Left ventricle myocardium inferior (tissue), 1 donor: ENCODE results near the gene CLTCL1. TPM values are rescaled to one million over a fixed set of nuclear protein-coding genes. Genes with fewer than 3 reads are reported as not detected.

ENCODE experiments used
- DNase-seq: peaks from one replicate; pipeline ENCODE4 v3.0.0-alpha.2; 2020
- H3K27ac ChIP-seq: fragments of 200-600 bp; replicated peaks from 2 replicates; pipeline ENCODE4 v1.8.0; 2021
- H3K27me3 ChIP-seq: fragments of 200-600 bp; 2 replicates; pipeline ENCODE4 v1.8.0; 2021; ENCODE audit warnings: low read depth
- H3K36me3 ChIP-seq: fragments of 200-600 bp; 2 replicates; pipeline ENCODE4 v1.8.0; 2021
- H3K4me1 ChIP-seq: fragments of 200-600 bp; 2 replicates; pipeline ENCODE4 v1.8.0; 2021
- H3K4me3 ChIP-seq: fragments of 200-600 bp; 2 replicates; pipeline ENCODE4 v1.8.0; 2021; ENCODE audit warnings: mild to moderate bottlenecking, moderate library complexity
- H3K9me3 ChIP-seq: fragments of 200-600 bp; replicated peaks from 2 replicates; pipeline ENCODE4 v1.8.0; 2021
- intact Hi-C: fragments of 100-400 bp; cut with micrococcal nuclease; formaldehyde crosslinking; loops from one replicate; pipeline ENCODE4 v1.11.0; 2022
- total RNA-seq: library from RNA; stranded (reverse); fragmentation: NEBNext Ultra II Directional; extraction: Animal tissue kit (Norgen Biotek cat#: 25700); gene quantifications from one replicate; pipeline ENCODE4 v1.2.1, GENCODE V29; 2021
- TF ChIP-seq, protein P1 (sequence below): fragments of 200-600 bp; IDR thresholded peaks from 2 replicates; pipeline ENCODE4 v1.8.0; 2021; ENCODE audit warnings: antibody characterized with exemption, mild to moderate bottlenecking, borderline replicate concordance
- donor health status: DM: no; HTN: yes; CAD: no; lungs with severe emphysema.

Gene CLTCL1
- total RNA-seq, 1 donor from 2014 or later = 9.4 TPM

- TF ChIP-seq, protein P1, sequence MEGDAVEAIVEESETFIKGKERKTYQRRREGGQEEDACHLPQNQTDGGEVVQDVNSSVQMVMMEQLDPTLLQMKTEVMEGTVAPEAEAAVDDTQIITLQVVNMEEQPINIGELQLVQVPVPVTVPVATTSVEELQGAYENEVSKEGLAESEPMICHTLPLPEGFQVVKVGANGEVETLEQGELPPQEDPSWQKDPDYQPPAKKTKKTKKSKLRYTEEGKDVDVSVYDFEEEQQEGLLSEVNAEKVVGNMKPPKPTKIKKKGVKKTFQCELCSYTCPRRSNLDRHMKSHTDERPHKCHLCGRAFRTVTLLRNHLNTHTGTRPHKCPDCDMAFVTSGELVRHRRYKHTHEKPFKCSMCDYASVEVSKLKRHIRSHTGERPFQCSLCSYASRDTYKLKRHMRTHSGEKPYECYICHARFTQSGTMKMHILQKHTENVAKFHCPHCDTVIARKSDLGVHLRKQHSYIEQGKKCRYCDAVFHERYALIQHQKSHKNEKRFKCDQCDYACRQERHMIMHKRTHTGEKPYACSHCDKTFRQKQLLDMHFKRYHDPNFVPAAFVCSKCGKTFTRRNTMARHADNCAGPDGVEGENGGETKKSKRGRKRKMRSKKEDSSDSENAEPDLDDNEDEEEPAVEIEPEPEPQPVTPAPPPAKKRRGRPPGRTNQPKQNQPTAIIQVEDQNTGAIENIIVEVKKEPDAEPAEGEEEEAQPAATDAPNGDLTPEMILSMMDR = no peak
- Histone ChIP-seq H3K4me3 (no peak overlapping the region), H3K4me1 (peaks cover 35% of the 10 kb centered on the region), H3K27me3 (no peaks in the 10 kb centered on the region), H3K27ac (no peak overlapping the region), H3K9me3 (no peaks in the 10 kb centered on the region), H3K36me3 (peaks cover 46% of the 10 kb centered on the region)
- intact Hi-C loops = no loop called here
- no peak for DNase-seq
Observed at GRCh38 chr22:19220867-19221266, 70.7 kb downstream of the CLTCL1 start.

- intact Hi-C loops = no loop called here
- Histone ChIP-seq H3K4me3 (no peak overlapping the region), H3K36me3 (peaks cover 42% of the 10 kb centered on the region), H3K27ac (peak overlapping the region; percentile 87), H3K27me3 (no peaks in the 10 kb centered on the region), H3K4me1 (peaks cover 35% of the 10 kb centered on the region), H3K9me3 (no peaks in the 10 kb centered on the region)
- DNase-seq = no peak
- TF ChIP-seq, protein P1 = no peak
Observed at GRCh38 chr22:19218541-19219233, 72.8 kb downstream of the CLTCL1 start.

DNA sequence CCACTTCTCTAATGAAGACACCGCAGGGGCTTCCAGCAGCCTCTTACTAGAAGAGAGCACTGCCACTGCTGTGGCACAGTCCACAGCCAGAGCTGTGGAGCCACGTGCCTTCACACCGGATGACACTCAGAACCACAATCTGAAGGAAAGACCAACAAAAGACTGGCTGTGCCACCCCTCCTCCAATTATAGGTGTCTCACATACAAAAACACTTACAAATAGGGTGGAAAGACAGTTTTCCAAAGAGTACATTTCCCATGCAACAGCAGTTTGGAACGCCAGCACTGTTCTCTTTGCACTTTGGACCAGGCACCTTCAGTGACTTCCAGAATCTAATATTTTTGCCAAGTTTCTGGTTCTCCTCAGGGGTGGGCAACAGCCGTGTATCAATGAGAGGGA is 74.9 kb downstream of the CLTCL1 start:
- Histone ChIP-seq H3K27ac (no peak overlapping the region), H3K9me3 (no peaks in the 10 kb centered on the region), H3K27me3 (no peaks in the 10 kb centered on the region), H3K4me3 (no peak overlapping the region), H3K4me1 (peaks cover 34% of the 10 kb centered on the region), H3K36me3 (peaks cover 21% of the 10 kb centered on the region)
- TF ChIP-seq, protein P1 = no peak
- intact Hi-C loops = no loop called here
- DNase-seq = no peak

- H3K4me1 ChIP-seq = peaks cover 27% of the 10 kb centered on the region
- H3K27ac ChIP-seq = no peak overlapping the region
- DNase-seq = no peak
- H3K4me3 ChIP-seq = no peak overlapping the region
- intact Hi-C loops = no loop called here
- TF ChIP-seq, protein P1 = no peak
- H3K27me3 ChIP-seq = no peaks in the 10 kb centered on the region
- H3K36me3 ChIP-seq = peaks cover 14% of the 10 kb centered on the region
- no peaks in the 10 kb centered on the region for H3K9me3 ChIP-seq
Observed at GRCh38 chr22:19215360-19215759, 76.2 kb downstream of the CLTCL1 start.

DNA sequence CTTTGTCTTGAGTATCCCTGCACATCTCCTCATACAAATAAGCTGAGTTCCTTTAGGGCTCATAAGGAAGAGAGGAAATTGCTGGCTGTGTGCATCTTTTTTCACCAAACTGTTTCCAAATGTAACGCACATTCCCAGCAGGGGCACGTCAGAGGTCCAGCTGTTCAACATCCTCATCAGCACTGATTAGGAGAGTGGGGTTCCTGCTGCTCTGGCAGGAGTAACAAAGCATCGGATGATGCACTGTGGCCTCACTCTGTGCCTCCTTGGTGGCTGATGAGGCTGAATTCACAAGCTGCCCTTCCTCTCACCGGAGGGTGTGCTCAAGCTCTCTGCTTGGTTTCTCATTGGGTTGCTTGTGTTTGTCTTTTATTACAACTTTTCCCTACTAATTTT is 77.4 kb downstream of the CLTCL1 start:
- Histone ChIP-seq H3K4me1 (peaks cover 20% of the 10 kb centered on the region), H3K27me3 (no peaks in the 10 kb centered on the region), H3K9me3 (no peaks in the 10 kb centered on the region), H3K4me3 (no peak overlapping the region), H3K36me3 (peaks cover 27% of the 10 kb centered on the region), H3K27ac (no peak overlapping the region)
- DNase-seq = no peak
- TF ChIP-seq, protein P1 = no peak
- intact Hi-C loops = no loop called here
